NOMO-1 (cell line): ENCODE data around the gene TRAF3.
"Not testable (repeated sequence)": the region's sequence is repeated elsewhere in the genome, so short reads cannot be mapped to it uniquely, and the experiment has no call there.

Source experiments
- DNase-seq, 2 experiments: peaks; one replicate each; lab custom pipeline; 2025; ENCODE audit not compliant: unreplicated experiment in 2 of 2; lab: John Stamatoyannopoulos, UW

The TRAF3 gene

GRCh38 chr14:102751088-102751487, 26.2 kb upstream of the TRAF3 start:
- DNase-seq, result no peak

DNA sequence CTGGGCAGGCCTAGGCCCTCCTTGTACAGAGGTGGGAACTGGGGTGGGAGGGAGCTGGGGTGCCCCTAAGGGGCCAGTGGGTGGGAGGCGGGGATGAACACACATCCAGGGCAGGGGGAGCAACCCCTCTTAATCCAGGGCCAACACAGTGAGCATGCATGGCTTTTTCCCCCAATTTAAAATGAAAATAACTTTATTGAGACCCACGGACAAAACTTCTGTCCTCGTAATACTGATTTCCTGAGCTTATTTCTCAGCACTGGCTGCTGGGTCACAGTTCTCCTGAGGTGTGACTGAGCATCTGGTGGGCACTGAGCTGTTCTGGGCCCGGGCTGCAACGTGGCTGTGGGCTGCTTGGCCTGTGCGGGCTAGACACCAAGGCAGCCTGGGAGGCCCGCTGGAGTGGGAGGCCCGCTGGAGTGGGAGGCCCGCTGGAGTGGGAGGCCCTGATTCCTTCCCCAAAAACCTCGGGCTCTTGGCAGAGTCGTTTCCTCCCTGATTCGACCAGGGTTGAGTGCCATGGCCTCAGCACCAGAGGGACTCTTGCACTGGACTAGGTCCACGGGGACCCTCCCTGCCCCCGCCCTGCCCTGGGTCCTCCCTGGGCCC, 24.9 kb upstream of the TRAF3 start:
- DNase-seq, result no peak

- no peak for DNase-seq
These were observed 22.6 kb upstream of the TRAF3 start for GRCh38 chr14:102754370-102755262.

DNA sequence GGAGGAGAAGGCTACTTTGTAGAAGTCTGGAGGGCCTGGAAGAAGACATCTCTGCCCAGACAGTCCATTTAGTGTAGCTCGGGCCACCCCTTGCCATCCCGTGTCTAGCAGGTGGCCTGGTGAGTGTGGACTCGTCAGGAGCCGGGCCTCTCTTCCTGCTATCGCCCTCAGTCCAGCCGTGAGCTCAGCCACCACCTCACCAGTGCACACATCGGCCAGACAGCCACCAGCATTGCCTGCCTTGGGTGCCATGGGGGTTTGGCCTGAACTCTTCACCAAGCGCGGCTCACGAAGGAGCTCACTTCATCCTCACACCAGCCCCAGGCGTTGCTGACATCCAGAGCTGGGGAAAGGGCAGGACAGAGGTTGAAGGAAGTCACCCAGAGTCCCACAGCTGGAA, 19.6 kb upstream of the TRAF3 start:
- no peak for DNase-seq

DNA sequence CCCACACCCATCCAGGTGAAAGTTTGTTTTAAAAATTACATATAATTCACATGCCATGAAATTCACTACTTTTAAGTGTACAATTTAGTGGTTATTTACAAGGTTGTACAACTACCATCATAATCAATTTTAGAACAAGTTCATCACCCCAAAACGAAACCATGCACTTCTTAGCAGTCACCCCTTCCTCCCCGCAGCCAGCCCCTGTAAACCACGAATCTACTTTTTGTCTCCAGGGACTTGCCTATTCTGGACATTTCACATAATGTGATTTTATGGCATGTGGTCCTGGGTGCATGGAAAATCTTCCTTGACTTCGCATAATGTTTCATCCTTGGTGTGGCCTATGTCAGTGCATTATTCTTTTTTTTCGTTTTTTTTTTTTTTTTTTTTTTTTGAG, 19.2 kb upstream of the TRAF3 start:
- no peak for DNase-seq

DNA sequence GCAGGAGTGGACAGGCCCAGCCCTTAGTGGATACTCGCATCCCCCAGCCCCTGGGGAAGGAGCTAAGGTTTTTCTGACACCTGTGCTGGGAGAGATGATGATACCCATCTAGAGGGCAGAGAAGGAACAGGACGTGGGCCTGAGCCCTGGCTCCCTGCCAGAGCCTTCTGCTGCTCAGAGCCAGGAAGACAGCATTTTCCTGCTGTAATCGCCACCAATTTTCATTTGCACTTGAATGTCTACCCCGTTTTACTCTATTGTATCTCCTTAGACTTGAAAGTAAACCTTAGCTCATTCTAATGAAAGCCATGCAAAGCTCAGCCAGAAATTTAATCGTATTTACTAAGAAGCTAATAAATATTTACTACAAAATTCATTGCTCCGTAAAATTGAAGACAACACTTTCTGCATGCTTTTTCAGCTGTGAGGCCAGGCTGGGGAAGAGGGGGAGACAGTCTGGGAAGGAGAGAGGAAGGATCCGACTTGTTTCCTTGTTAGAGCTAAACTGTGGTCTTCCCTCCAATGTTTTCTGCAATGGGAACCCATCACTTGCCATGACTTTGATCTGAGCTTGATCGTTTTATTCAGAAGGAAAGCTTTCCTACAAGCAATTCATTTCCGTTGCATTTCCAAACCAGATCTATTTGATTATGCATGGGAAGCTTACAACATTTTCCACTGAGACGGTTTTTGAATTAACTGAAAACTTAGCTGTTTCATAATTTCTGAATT, 17.6 kb upstream of the TRAF3 start:
- no peak for DNase-seq

- no peak for DNase-seq
These were observed 16.6 kb upstream of the TRAF3 start for GRCh38 chr14:102760496-102761193.

GRCh38 chr14:102761206-102761605, 16.0 kb upstream of the TRAF3 start:
- no peak for DNase-seq

DNA sequence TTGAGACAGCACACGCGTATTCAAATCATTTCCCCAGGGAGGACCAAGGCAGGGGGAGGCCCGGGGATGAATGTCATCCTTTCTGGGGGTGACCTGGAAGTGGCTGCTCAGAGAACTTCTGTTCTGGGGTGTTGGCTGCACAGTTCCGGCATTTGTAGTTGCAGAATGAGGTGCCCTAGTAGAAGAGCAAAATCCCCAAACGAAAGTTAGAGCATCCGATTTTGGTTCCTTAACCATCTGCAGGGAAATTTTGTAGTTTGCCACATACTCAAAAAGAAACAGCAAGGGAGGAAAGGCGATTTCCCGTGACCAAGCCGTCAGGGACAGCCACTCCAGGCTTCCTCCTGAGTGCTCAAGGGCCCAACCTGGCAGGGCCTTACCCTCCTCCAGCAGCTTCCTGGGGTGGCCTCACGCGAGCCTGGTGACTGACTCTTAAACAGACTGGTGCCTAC, 13.0 kb upstream of the TRAF3 start:
- DNase-seq, result no peak

DNA sequence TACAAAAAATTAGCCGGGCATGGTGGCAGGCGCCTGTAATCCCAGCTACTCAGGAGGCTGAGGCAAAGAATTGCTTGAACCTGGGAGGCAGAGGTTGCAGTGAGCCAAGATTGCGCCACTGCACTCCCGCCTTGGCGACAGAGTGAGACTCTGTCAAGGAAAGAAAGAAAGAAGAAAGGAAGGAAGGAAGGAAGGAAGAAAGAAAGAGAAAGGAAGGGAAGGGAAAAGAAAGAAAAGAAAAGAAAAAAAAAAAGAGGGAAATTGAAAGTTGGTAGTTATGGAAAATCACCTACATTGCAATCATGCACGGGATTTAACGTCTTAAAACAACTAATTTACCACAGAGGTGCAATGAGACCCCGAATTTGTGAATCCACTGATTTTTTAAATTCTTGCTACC, 11.5 kb upstream of the TRAF3 start:
- not testable (repeated sequence) for DNase-seq

DNA sequence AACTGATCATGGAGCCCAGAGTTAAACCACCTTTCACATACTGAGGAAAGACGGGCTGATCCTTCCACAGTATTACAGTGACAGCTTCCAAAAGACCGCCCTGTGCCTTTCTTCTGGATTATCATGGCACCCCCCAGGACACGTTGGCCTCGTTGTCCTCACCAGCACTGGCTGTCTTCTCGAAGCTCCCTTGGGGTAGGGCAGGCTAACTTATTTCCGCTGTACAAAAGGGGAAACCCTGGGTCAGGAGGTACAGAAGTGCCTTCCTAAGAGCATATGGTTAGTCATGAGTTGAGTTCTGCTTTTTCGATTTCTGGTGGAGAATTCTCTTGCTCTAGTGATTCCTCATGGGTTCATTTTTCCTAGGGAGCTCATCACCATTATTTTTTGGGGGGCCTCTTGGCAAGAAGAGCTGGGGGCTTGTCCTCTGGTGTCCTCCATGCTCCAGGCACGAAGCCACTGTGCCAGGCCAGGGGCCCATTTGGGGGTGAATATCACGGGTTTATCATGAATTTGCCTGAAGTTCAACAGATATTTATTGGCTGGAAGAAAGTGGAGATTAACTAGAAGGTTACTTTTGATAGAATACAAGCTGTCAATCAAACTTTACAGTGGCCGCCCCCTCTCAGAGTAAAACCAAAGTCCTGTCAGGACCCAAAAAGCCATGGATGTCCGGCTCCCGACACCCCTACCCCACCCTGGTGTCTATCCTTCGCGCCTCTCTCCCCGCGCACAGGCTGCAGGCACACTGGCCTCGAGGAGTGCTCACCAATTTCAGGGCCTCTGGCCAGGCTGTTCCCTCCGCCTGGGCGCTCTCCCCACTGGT, 8.8 kb upstream of the TRAF3 start:
- peak; percentile 49 to 87 for DNase-seq

GRCh38 chr14:102769049-102769327, 8.3 kb upstream of the TRAF3 start:
- DNase-seq, result no peak

GRCh38 chr14:102770147-102771123, 6.8 kb upstream of the TRAF3 start:
- DNase-seq, result no peak

- no peak for DNase-seq
These were observed 6.1 kb upstream of the TRAF3 start for GRCh38 chr14:102771144-102771543.

GRCh38 chr14:102772781-102773570, 4.3 kb upstream of the TRAF3 start:
- DNase-seq, result no peak

DNA sequence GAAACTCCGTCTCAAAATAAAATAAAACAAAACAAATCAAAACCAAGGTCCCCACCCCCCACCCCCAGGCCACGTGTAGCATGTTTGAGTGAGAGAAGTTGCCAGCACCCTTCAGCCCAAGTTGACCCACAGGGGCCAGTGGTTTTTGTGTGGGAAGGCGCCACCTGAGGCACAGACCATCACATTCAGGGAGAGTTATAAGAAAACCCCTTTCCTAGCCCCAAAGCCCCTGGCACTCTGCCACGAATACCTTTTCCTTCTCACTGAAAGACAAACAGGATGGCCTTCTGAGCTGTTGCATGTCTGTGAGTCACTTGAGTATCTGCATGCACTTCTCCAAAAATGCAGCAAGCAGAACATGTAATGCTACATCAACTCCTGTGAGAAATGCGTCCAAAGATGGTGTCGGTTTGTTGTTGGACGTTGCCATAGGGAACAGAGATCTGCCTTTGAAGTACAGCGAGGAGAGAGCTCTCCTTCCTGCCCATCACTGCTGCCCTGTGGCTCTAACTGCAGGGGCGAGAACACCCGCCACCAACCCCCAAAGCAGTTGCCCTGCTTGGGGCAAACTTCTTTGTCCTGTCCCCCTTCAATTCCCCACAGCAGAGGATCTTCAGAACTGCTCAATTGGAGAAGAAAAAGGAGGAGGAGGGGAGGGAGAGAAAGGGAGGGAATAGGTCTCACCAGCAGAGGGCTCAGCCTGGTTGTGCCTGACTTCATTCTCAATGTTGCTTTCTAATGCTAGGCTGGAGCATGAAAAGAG, 2.7 kb upstream of the TRAF3 start:
- DNase-seq, result peak; percentile 73 to 76

DNA sequence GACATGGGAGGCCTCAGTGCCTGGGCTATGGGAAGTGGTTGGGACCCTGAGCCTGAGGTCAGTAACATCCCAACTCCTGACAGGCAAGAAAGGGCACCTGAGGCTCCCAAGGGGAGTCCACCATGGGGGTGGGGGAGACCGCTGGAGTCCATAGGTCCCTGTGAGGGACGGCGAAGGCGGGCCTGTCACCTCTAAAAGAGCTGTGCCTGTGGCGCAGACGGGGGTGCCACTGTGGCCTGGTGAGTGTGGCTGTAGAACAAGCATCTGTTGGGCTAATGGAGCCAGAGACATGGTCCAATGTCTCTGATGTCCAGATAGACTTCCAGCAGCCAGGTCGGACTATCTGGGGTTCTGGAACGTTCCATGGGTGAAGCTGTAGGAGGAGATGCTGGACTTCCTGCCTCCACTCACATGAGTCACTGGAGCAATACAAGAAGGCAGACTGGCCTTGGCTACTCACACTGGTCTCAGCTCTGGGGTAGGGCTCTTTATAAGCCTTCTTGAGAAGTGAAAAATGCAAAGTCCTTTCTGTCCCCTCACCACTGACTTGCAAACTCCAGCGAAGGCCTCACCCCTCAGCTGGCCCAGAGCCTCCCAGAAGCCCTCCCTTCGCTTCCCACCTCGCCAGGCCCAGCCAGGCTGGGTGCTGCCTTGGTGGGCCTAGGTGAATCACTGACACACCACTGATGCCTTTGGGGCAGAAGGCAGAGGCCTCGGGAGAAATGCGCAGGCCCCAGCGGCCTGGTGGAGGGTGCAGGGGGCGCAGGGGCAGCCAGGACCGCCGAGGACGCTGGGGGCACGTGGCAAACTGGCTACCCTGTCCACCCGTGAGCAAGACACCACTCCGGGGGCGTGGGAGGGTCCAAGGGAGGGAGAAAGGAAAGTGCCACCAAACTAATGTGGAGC, 1.1 kb upstream of the TRAF3 start:
- DNase-seq, result no peak
